ENCODE data around the gene REEP6.

Gene REEP6

GRCh38 chr19:1457031-1457739 lies 33.8 kb upstream of the REEP6 start:
- DNase-seq, result no peak

GRCh38 chr19:1457892-1458291 lies 33.1 kb upstream of the REEP6 start:
- DNase-seq, result no peak

- DNase-seq, result no peak
These were observed 31.5 kb upstream of the REEP6 start for GRCh38 chr19:1459479-1459878.

- no peak for DNase-seq
These were observed 30.7 kb upstream of the REEP6 start for GRCh38 chr19:1460033-1460995.

GRCh38 chr19:1461862-1462261 lies 29.1 kb upstream of the REEP6 start:
- DNase-seq, result no peak

- peak; percentile 54 for DNase-seq
These were observed 25.6 kb upstream of the REEP6 start for GRCh38 chr19:1465191-1466016.

GRCh38 chr19:1466018-1466460 lies 24.9 kb upstream of the REEP6 start:
- DNase-seq, result no peak

- no peak for DNase-seq
These were observed 24.3 kb upstream of the REEP6 start for GRCh38 chr19:1466461-1467214.

- DNase-seq, result no peak
These were observed 23.8 kb upstream of the REEP6 start for GRCh38 chr19:1467215-1467489.

- no peak for DNase-seq
These were observed 23.3 kb upstream of the REEP6 start for GRCh38 chr19:1467490-1468273.

GRCh38 chr19:1468274-1468820 lies 22.6 kb upstream of the REEP6 start:
- DNase-seq, result no peak

- DNase-seq, result peak; percentile 55
These were observed 22.1 kb upstream of the REEP6 start for GRCh38 chr19:1468821-1469254.

- peak; percentile 48 for DNase-seq
These were observed 21.5 kb upstream of the REEP6 start for GRCh38 chr19:1469255-1470054.

GRCh38 chr19:1470055-1470304 lies 21.0 kb upstream of the REEP6 start:
- DNase-seq, result no peak

- peak; percentile 78 for DNase-seq
These were observed 20.5 kb upstream of the REEP6 start for GRCh38 chr19:1470305-1471009.

GRCh38 chr19:1471010-1471514 lies 19.9 kb upstream of the REEP6 start:
- DNase-seq, result no peak

- no peak for DNase-seq
These were observed 19.3 kb upstream of the REEP6 start for GRCh38 chr19:1471515-1472160.

GRCh38 chr19:1472231-1473084 lies 18.5 kb upstream of the REEP6 start:
- DNase-seq, result no peak

All from activated CD4-positive, alpha-beta T cell treated with anti-CD3 and anti-CD28 coated beads, Interleukin-10, Interleukin-2, amounts not matched to agents 100 ng/mL and 50 ng/mL, durations not matched to agents 16 hours and 8 hours (primary cell).